ENCODE measurements around the gene CDIPT. TPM values are rescaled to one million over a fixed set of nuclear protein-coding genes. Genes with fewer than 3 reads are reported as not detected.

Gene CDIPT
- total and polyA plus RNA-seq, 2 of the 13 experiments (the other 11 are each of a cell fraction or from before 2014, with no cell fraction given) = 54.9 to 97.5 TPM

- TF ChIP-seq ZBTB7A (CRISPR knock-in tag; IDR thresholded peaks at IDR 0.05) = peak; percentile 9; the same call in 1 of the 2 replicates
- no peak for TF ChIP-seq ZNF326 (CRISPR knock-in tag; IDR thresholded peaks at IDR 0.05; ENCODE audit: borderline replicate concordance)
- TF ChIP-seq MIER2 (CRISPR knock-in tag; IDR thresholded peaks at IDR 0.05) = no peak
- TF ChIP-seq CBX2 (IDR thresholded peaks at IDR 0.05; ENCODE audit: low read depth, low read length) = no peak
- TF ChIP-seq CBX2 (CRISPR knock-in tag; IDR thresholded peaks at IDR 0.05; ENCODE audit: low read depth) = no peak
- TF ChIP-seq ZNF543 (CRISPR knock-in tag; IDR thresholded peaks at IDR 0.05) = peak; percentile 14; the same call in 1 of the 2 replicates
- TF ChIP-seq STAT6 (CRISPR knock-in tag; IDR thresholded peaks at IDR 0.05; ENCODE audit: borderline replicate concordance) = no peak
- TF ChIP-seq MLX (CRISPR knock-in tag; IDR thresholded peaks at IDR 0.05) = no peak
- peak; percentile 94 for TF ChIP-seq HES4 (CRISPR knock-in tag; IDR thresholded peaks at IDR 0.05; ENCODE audit: borderline replicate concordance)
- TF ChIP-seq ZNF691 (CRISPR knock-in tag; IDR thresholded peaks at IDR 0.05; ENCODE audit: borderline replicate concordance, low read depth) = 0 out of 2 replicates have a peak, but pooled peaks have one; percentile 4
- TF ChIP-seq KLF11 (CRISPR knock-in tag; IDR thresholded peaks at IDR 0.05) = no peak
- no peak for TF ChIP-seq ZNF18 (CRISPR knock-in tag; IDR thresholded peaks at IDR 0.05; ENCODE audit: insufficient replicate concordance)
- no peak for TF ChIP-seq IRF1 (CRISPR knock-in tag; IDR thresholded peaks at IDR 0.05; ENCODE audit: low read depth)
- no peak for TF ChIP-seq ZNF234 (CRISPR knock-in tag; conservative IDR thresholded peaks at IDR 0.05)
- TF ChIP-seq SOX5 (CRISPR knock-in tag; IDR thresholded peaks at IDR 0.05; ENCODE audit: borderline replicate concordance) = no peak
- TF ChIP-seq FOXP1 (IDR thresholded peaks at IDR 0.05) = no peak
- no peak for TF ChIP-seq FOXP1 (CRISPR knock-in tag; IDR thresholded peaks at IDR 0.05)
- TF ChIP-seq HMGXB4 (CRISPR knock-in tag; IDR thresholded peaks at IDR 0.05; ENCODE audit: borderline replicate concordance in 1 of 2, low read depth in 1 of 2) = peak in 1 of 2 experiments; percentile 19; a peak in 1 of 4 replicates
- TF ChIP-seq LCORL (IDR thresholded peaks at IDR 0.05) = no peak
- no peak; the same call in 1 of the 2 replicates for TF ChIP-seq LCORL (CRISPR knock-in tag; IDR thresholded peaks at IDR 0.05)
- TF ChIP-seq GATA4 (IDR thresholded peaks at IDR 0.05; ENCODE audit: borderline replicate concordance, low read depth) = no peak
- no peak for TF ChIP-seq MEF2D (CRISPR knock-in tag; IDR thresholded peaks at IDR 0.05)
Measured at GRCh38 chr16:29816694-29817441, 46.2 kb downstream of the CDIPT start (continued).
